ENCODE data around the gene POMC.

- no peak for TF ChIP-seq CTCF (IDR thresholded peaks at IDR 0.05)
- TF ChIP-seq POLR2A (IDR thresholded peaks at IDR 0.05): no peak
Observed at GRCh38 chr2:25198209-25198525, 29.8 kb upstream of the POMC start.
